HepG2 (cell line): Measurements from ENCODE around the gene MLYCD. TPM values are rescaled to one million over a fixed set of nuclear protein-coding genes. Genes with fewer than 3 reads are reported as not detected.
A peak's percentile ranks its signal among the peaks of the same experiment; 100 is the strongest.

Experiments
- CBX5 ChIP-seq: sonication (generic); formaldehyde crosslinking; IDR thresholded peaks from 2 replicates; pipeline ENCODE4 v1.4.0; 2020; ENCODE audit warnings: missing genetic modification reagents, borderline replicate concordance
- DMAP1 ChIP-seq: IDR thresholded peaks from 2 replicates; pipeline ENCODE4 v1.6.1; 2016
- DNMT1 ChIP-seq: sonication (generic); formaldehyde crosslinking; IDR thresholded peaks from 2 replicates; pipeline ENCODE4 v1.5.1; 2020; ENCODE audit warnings: mild to moderate bottlenecking, missing genetic modification reagents
- FOXC1 ChIP-seq: sonication (generic); formaldehyde crosslinking; IDR thresholded peaks from 2 replicates; pipeline ENCODE4 v1.8.0; 2022; ENCODE audit warnings: mild to moderate bottlenecking, missing genetic modification reagents, borderline replicate concordance
- GPN1 ChIP-seq: sonication (generic); formaldehyde crosslinking; IDR thresholded peaks from 2 replicates; pipeline ENCODE4 v1.5.1; 2020; ENCODE audit warnings: missing genetic modification reagents, borderline replicate concordance
- HBP1 ChIP-seq: IDR thresholded peaks from 2 replicates; pipeline ENCODE4 v1.6.1; 2016; ENCODE audit warnings: low read depth, control low read depth
- ISX ChIP-seq: sonication (generic); formaldehyde crosslinking; conservative IDR thresholded peaks from 2 replicates; pipeline ENCODE4 v1.5.0; 2020; ENCODE audit warnings: missing genetic modification reagents
- JUN ChIP-seq: sonication (generic); formaldehyde crosslinking; IDR thresholded peaks from 2 replicates; pipeline ENCODE4 v1.4.0; 2020; ENCODE audit warnings: mild to moderate bottlenecking, missing genetic modification reagents
- KAT8 ChIP-seq: IDR thresholded peaks from 2 replicates; pipeline ENCODE4 v1.6.1; 2016; ENCODE audit warnings: missing genetic modification reagents, missing compliant biosample characterization
- MZF1 ChIP-seq: sonication (generic); formaldehyde crosslinking; IDR thresholded peaks from 2 replicates; pipeline ENCODE4 v1.8.1; 2023; ENCODE audit warnings: mild to moderate bottlenecking, missing genetic modification reagents, borderline replicate concordance
- NCOR1 ChIP-seq: fragments of 200-600 bp; sonication (generic); IDR thresholded peaks from 2 replicates; pipeline ENCODE4 v1.7.0; 2017; ENCODE audit warnings: antibody characterized with exemption, low read length, borderline replicate concordance
- PCBP2 ChIP-seq: fragments of 200-400 bp; formaldehyde crosslinking; optimal IDR thresholded peaks from 2 replicates; pipeline ENCODE3; 2018; ENCODE audit warnings: low read length, low read depth; ENCODE audit not compliant: poor library complexity, severe bottlenecking
- TBX2 ChIP-seq: sonication (generic); formaldehyde crosslinking; IDR thresholded peaks from 2 replicates; pipeline ENCODE4 v1.5.0; 2020; ENCODE audit warnings: missing genetic modification reagents, mild to moderate bottlenecking, borderline replicate concordance
- USF2 ChIP-seq, 2 experiments: sonication (generic) in 1 of 2; formaldehyde crosslinking in 1 of 2; IDR thresholded peaks; 2 replicates each; pipeline versions ENCODE4 v1.5.1 to v1.6.1; 2011 to 2020; ENCODE audit warnings: borderline replicate concordance in 1 of 2, low read depth in 1 of 2, low read length in 1 of 2, mild to moderate bottlenecking in 1 of 2, missing genetic modification reagents in 1 of 2, moderate library complexity in 1 of 2
- ZNF383 ChIP-seq: sonication (generic); formaldehyde crosslinking; IDR thresholded peaks from 2 replicates; pipeline ENCODE4 v1.4.0; 2020; ENCODE audit warnings: missing genetic modification reagents, mild to moderate bottlenecking, borderline replicate concordance
- ZNF468 ChIP-seq: sonication (generic); formaldehyde crosslinking; IDR thresholded peaks from 2 replicates; pipeline ENCODE4 v1.8.0; 2022; ENCODE audit warnings: mild to moderate bottlenecking, moderate library complexity, missing genetic modification reagents
- ZNF567 ChIP-seq: sonication (generic); formaldehyde crosslinking; IDR thresholded peaks from 2 replicates; pipeline ENCODE4 v1.8.1; 2023; ENCODE audit warnings: mild to moderate bottlenecking, missing genetic modification reagents, borderline replicate concordance
- ZNF619 ChIP-seq: sonication (generic); formaldehyde crosslinking; IDR thresholded peaks from 2 replicates; pipeline ENCODE4 v1.4.0; 2020; ENCODE audit warnings: mild to moderate bottlenecking, missing genetic modification reagents
- ZNF7 ChIP-seq: IDR thresholded peaks from 2 replicates; pipeline ENCODE4 v1.6.1; 2016; ENCODE audit warnings: missing biosample characterization, missing genetic modification reagents
- ZZZ3 ChIP-seq: sonication (generic); formaldehyde crosslinking; IDR thresholded peaks from 2 replicates; pipeline ENCODE4 v1.4.0; 2020; ENCODE audit warnings: missing genetic modification reagents, mild to moderate bottlenecking, borderline replicate concordance
- polyA plus RNA-seq, 8 experiments: library from polyadenylated mRNA; depleted of rRNA in 3 of 8; stranded (reverse) in 7 of 8; unstranded in 1 of 8; fragments of >200 nt; fragmentation: Illumina TruSeq in 4 of 8; extraction: Trizol in 4 of 8; gene quantifications; 2 replicates each; pipeline versions ENCODE4 v1.2.1 to v1.2.3, GENCODE V29; 2011 to 2016; ENCODE audit warnings: low read depth in 4 of 8, missing spikeins in 1 of 8, mixed read lengths in 1 of 8; ENCODE audit not compliant: insufficient read depth in 1 of 8
- total RNA-seq, 5 experiments: library from RNA; depleted of rRNA; stranded (reverse); fragments of >200 nt; fragmentation: Illumina TruSeq; extraction: Trizol; gene quantifications; 2 replicates each; pipeline ENCODE4 v1.2.3, GENCODE V29; 2016; ENCODE audit warnings: low read depth in 1 of 5
- TF ChIP-seq, protein P1 (sequence below): sonication (generic); formaldehyde crosslinking; IDR thresholded peaks from 2 replicates; pipeline ENCODE4; 2020; ENCODE audit warnings: missing genetic modification reagents, mild to moderate bottlenecking, borderline replicate concordance
- TF ChIP-seq, protein P2 (sequence below): IDR thresholded peaks from 2 replicates; pipeline ENCODE4 v1.6.1; 2016; ENCODE audit warnings: missing genetic modification reagents, missing compliant biosample characterization

Gene MLYCD
- total and polyA plus RNA-seq, 2 of the 13 experiments (the other 11 are each of a cell fraction or from before 2014, with no cell fraction given), result 1.8 to 4.0 TPM

- 0 out of 2 replicates have a peak, but pooled peaks have one; percentile 58 for TF ChIP-seq ZNF383 (CRISPR knock-in tag)
- TF ChIP-seq ZNF468 (CRISPR knock-in tag), result peak; percentile 87; the same call in 1 of the 2 replicates
- peak; percentile 98 for TF ChIP-seq TBX2
- no peak for TF ChIP-seq ISX (CRISPR knock-in tag)
- peak; percentile 92 for TF ChIP-seq KAT8
- no peak for TF ChIP-seq PCBP2
- peak; percentile 75; the same call in 1 of the 2 replicates for TF ChIP-seq CBX5 (CRISPR knock-in tag)
- no peak for TF ChIP-seq MZF1
- peak; percentile 90 for TF ChIP-seq JUN (CRISPR knock-in tag)
- peak; percentile 67; the same call in 1 of the 2 replicates for TF ChIP-seq DMAP1 (CRISPR knock-in tag)
- peak; percentile 59; the same call in 1 of the 2 replicates for TF ChIP-seq ZNF567 (CRISPR knock-in tag)
- TF ChIP-seq USF2 (IDR thresholded peaks at IDR 0.05; ENCODE audit: low read depth, low read length), result peak; percentile 67
- TF ChIP-seq USF2 (CRISPR knock-in tag; IDR thresholded peaks at IDR 0.05; ENCODE audit: borderline replicate concordance), result peak; percentile 88; the same call in 1 of the 2 replicates
- TF ChIP-seq ZZZ3 (CRISPR knock-in tag), result peak; percentile 90
- TF ChIP-seq NCOR1, result peak; percentile 94; the same call in 1 of the 2 replicates
- TF ChIP-seq HBP1 (CRISPR knock-in tag), result 0 out of 2 replicates have a peak, but pooled peaks have one; percentile 56
- TF ChIP-seq, protein P1, sequence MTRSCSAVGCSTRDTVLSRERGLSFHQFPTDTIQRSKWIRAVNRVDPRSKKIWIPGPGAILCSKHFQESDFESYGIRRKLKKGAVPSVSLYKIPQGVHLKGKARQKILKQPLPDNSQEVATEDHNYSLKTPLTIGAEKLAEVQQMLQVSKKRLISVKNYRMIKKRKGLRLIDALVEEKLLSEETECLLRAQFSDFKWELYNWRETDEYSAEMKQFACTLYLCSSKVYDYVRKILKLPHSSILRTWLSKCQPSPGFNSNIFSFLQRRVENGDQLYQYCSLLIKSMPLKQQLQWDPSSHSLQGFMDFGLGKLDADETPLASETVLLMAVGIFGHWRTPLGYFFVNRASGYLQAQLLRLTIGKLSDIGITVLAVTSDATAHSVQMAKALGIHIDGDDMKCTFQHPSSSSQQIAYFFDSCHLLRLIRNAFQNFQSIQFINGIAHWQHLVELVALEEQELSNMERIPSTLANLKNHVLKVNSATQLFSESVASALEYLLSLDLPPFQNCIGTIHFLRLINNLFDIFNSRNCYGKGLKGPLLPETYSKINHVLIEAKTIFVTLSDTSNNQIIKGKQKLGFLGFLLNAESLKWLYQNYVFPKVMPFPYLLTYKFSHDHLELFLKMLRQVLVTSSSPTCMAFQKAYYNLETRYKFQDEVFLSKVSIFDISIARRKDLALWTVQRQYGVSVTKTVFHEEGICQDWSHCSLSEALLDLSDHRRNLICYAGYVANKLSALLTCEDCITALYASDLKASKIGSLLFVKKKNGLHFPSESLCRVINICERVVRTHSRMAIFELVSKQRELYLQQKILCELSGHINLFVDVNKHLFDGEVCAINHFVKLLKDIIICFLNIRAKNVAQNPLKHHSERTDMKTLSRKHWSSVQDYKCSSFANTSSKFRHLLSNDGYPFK (CRISPR knock-in tag), result no peak
- TF ChIP-seq ZNF7 (CRISPR knock-in tag), result peak; percentile 69; the same call in 1 of the 2 replicates
- peak; percentile 60; the same call in 1 of the 2 replicates for TF ChIP-seq FOXC1 (CRISPR knock-in tag)
- TF ChIP-seq DNMT1 (CRISPR knock-in tag), result no peak
- TF ChIP-seq GPN1 (CRISPR knock-in tag), result no peak
- no peak; the same call in 1 of the 2 replicates for TF ChIP-seq ZNF619
- TF ChIP-seq, protein P2, sequence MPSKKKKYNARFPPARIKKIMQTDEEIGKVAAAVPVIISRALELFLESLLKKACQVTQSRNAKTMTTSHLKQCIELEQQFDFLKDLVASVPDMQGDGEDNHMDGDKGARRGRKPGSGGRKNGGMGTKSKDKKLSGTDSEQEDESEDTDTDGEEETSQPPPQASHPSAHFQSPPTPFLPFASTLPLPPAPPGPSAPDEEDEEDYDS (CRISPR knock-in tag), result peak; percentile 58; the same call in 1 of the 2 replicates
Observed at GRCh38 chr16:83942815-83943515, 44.0 kb downstream of the MLYCD start (continued).
